Kidney epithelial cell (primary cell): ENCODE data around the gene KIRREL3. TPM values are rescaled to one million over a fixed set of nuclear protein-coding genes. Genes with fewer than 3 reads are reported as not detected.

Source experiments
- DNase-seq: peaks from one replicate; pipeline ENCODE4 v3.0.0-alpha.2; 2010; ENCODE audit warnings: low read depth
- H3K27me3 ChIP-seq: 2 replicates; pipeline ENCODE4 v1.6.0; 2011; ENCODE audit warnings: low read length; ENCODE audit not compliant: control insufficient read depth, insufficient read depth
- H3K36me3 ChIP-seq: 2 replicates; pipeline ENCODE4 v1.5.1; 2011; ENCODE audit warnings: low read length; ENCODE audit not compliant: control insufficient read depth, insufficient read depth
- H3K4me3 ChIP-seq: 2 replicates; pipeline ENCODE4 v1.5.1; 2011; ENCODE audit warnings: low read depth, mild to moderate bottlenecking, control low read depth, low read length
- CTCF ChIP-seq: IDR thresholded peaks from 2 replicates; pipeline ENCODE4 v1.5.1; 2011; ENCODE audit warnings: mild to moderate bottlenecking, moderate library complexity, low read length, control low read depth, inconsistent platforms; ENCODE audit not compliant: insufficient read depth, poor library complexity, severe bottlenecking
- total RNA-seq: library from RNA; depleted of rRNA; stranded (reverse); fragments of >200 nt; gene quantifications from 2 replicates; pipeline ENCODE4 v1.2.3, GENCODE V29; 2015

KIRREL3 gene
- total RNA-seq, 1 donor from 2014 or later: 1.3 TPM

- no peak for DNase-seq
- Histone ChIP-seq H3K4me3 (no peak overlapping the region), H3K27me3 (peaks cover 13% of the 10 kb centered on the region), H3K36me3 (no peaks in the 10 kb centered on the region)
- TF ChIP-seq CTCF: no peak
Observed at GRCh38 chr11:126575849-126576248, 424.7 kb downstream of the KIRREL3 start.

GRCh38 chr11:126573325-126573978, 427.1 kb downstream of the KIRREL3 start:
- Histone ChIP-seq H3K36me3 (no peaks in the 10 kb centered on the region), H3K4me3 (no peak overlapping the region), H3K27me3 (peaks cover 13% of the 10 kb centered on the region)
- DNase-seq: no peak
- TF ChIP-seq CTCF: peak; percentile 26

- no peak for TF ChIP-seq CTCF
- DNase-seq: no peak
- no peaks in the 10 kb centered on the region for H3K36me3 ChIP-seq
- peaks cover 16% of the 10 kb centered on the region for H3K27me3 ChIP-seq
- no peak overlapping the region for H3K4me3 ChIP-seq
Observed at GRCh38 chr11:126570489-126570888, 430.1 kb downstream of the KIRREL3 start.

- Histone ChIP-seq H3K36me3 (no peaks in the 10 kb centered on the region), H3K4me3 (no peak overlapping the region), H3K27me3 (peaks cover 13% of the 10 kb centered on the region)
- DNase-seq: no peak
- TF ChIP-seq CTCF: no peak
Observed at GRCh38 chr11:126567419-126567818, 433.2 kb downstream of the KIRREL3 start.

GRCh38 chr11:126564566-126564965, 436.0 kb downstream of the KIRREL3 start:
- H3K4me3 ChIP-seq: no peak overlapping the region
- H3K36me3 ChIP-seq: no peaks in the 10 kb centered on the region
- H3K27me3 ChIP-seq: peaks cover 9% of the 10 kb centered on the region
- no peak for DNase-seq
- no peak for TF ChIP-seq CTCF

- no peak for TF ChIP-seq CTCF
- Histone ChIP-seq H3K27me3 (peaks cover 6% of the 10 kb centered on the region), H3K4me3 (no peak overlapping the region), H3K36me3 (no peaks in the 10 kb centered on the region)
- peak; percentile 21 for DNase-seq
Observed at GRCh38 chr11:126561327-126561893, 439.2 kb downstream of the KIRREL3 start.
